A549 (cell line): ENCODE data around the gene P4HA3. TPM values are rescaled to one million over a fixed set of nuclear protein-coding genes. Genes with fewer than 3 reads are reported as not detected.

ENCODE experiments used
- ATAC-seq, 2 experiments: fragments of 200-7000 bp in 1 of 2; fragments of >200 bp in 1 of 2; cut with Nextera tagmentation in 1 of 2; cut with Tn5 transposase in 1 of 2; 3 replicates each; pipeline versions ENCODE4 v1.8.0 to v1.9.1; 2018 to 2020; ENCODE audit warnings: mild to moderate bottlenecking in 1 of 2, moderate library complexity in 1 of 2
- CTCF ChIA-PET: fragments of 300-600 bp; sonication (Branson Sonifier 250); formaldehyde crosslinking; extraction: SDS; loops from one replicate; lab custom pipeline; 2021; ENCODE audit warnings: antibody characterized with exemption, inconsistent platforms; lab: Yijun Ruan, JAX
- POLR2A ChIA-PET: fragments of 350-600 bp; formaldehyde crosslinking; extraction: SDS; loops from one replicate; lab custom pipeline; 2021; ENCODE audit warnings: antibody characterized with exemption, inconsistent platforms; lab: Yijun Ruan, JAX
- DNase-seq, 2 experiments: peaks; one replicate each; pipeline versions ENCODE4 v3.0.0 to v3.0.0-alpha.2; 2011 to 2016; ENCODE audit warnings: low read depth in 1 of 2, low spot score in 1 of 2
- FAIRE-seq: peaks from 2 replicates; lab custom pipeline; 2011; peaks lifted over from hg19 to GRCh38; lab: Jason Lieb, UNC
- H3K27ac ChIP-seq, 2 experiments: fragments of >200 bp; sonication (Bioruptor Twin); formaldehyde crosslinking; 3 replicates each; pipeline ENCODE4 v1.5.1; 2016 to 2017
- H3K4me1 ChIP-seq: fragments of >200 bp; sonication (Bioruptor Twin); formaldehyde crosslinking; 3 replicates; pipeline ENCODE4 v1.6.1; 2016
- H3K4me2 ChIP-seq: fragments of >200 bp; sonication (Bioruptor Twin); formaldehyde crosslinking; 3 replicates; pipeline ENCODE4 v1.6.1; 2016
- H3K4me3 ChIP-seq: fragments of >200 bp; sonication (Bioruptor Twin); formaldehyde crosslinking; 3 replicates; pipeline ENCODE4 v1.5.1; 2016
- H3K9me3 ChIP-seq: fragments of >200 bp; sonication (Bioruptor Twin); formaldehyde crosslinking; 3 replicates; pipeline ENCODE4 v1.6.1; 2016
- CBX2 ChIP-seq: fragments of 200-600 bp; sonication (generic); IDR thresholded peaks from 2 replicates; pipeline ENCODE4 v1.6.1; 2016; ENCODE audit warnings: low read depth, mild to moderate bottlenecking, borderline replicate concordance
- CEBPB ChIP-seq, 2 experiments: fragments of >200 bp in 1 of 2; sonication (Bioruptor Twin) in 1 of 2; formaldehyde crosslinking in 1 of 2; IDR thresholded peaks; 2 replicates each; pipeline ENCODE4 v1.6.1; 2012 to 2016
- EHMT2 ChIP-seq: fragments of 200-600 bp; sonication (generic); IDR thresholded peaks from 2 replicates; pipeline ENCODE4 v1.6.1; 2016; ENCODE audit warnings: antibody characterized with exemption, low read depth, mild to moderate bottlenecking, moderate library complexity
- EP300 ChIP-seq, 2 experiments: fragments of >200 bp; sonication (Bioruptor Twin); formaldehyde crosslinking; IDR thresholded peaks; 2 replicates in 1 of 2; 3 replicates in 1 of 2; pipeline ENCODE4 v1.6.1; 2016 to 2017
- FOSB ChIP-seq: fragments of 250-450 bp; sonication (Bioruptor Pico); IDR thresholded peaks from 2 replicates; pipeline ENCODE4 v1.5.0; 2020; ENCODE audit warnings: mild to moderate bottlenecking, moderate library complexity
- FOSL2 ChIP-seq, 2 experiments: fragments of 450-650 bp in 1 of 2; fragments of >200 bp in 1 of 2; sonication (Bioruptor Twin) in 1 of 2; formaldehyde crosslinking; IDR thresholded peaks; 2 replicates each; pipeline versions ENCODE4 v1.5.0 to v1.6.1; 2016 to 2020; ENCODE audit warnings: mild to moderate bottlenecking in 1 of 2, moderate library complexity in 1 of 2
- FOXS1 ChIP-seq: fragments of 250-450 bp; sonication (Bioruptor Pico); IDR thresholded peaks from 2 replicates; pipeline ENCODE4 v1.5.0; 2020; ENCODE audit warnings: mild to moderate bottlenecking, moderate library complexity
- GATA3 ChIP-seq: IDR thresholded peaks from 2 replicates; pipeline ENCODE4 v1.6.1; 2012; ENCODE audit warnings: borderline replicate concordance
- HOXA7 ChIP-seq: fragments of 250-450 bp; sonication (Bioruptor Pico); IDR thresholded peaks from 2 replicates; pipeline ENCODE4 v1.5.0; 2020; ENCODE audit warnings: mild to moderate bottlenecking, moderate library complexity
- HOXB5 ChIP-seq: fragments of 250-450 bp; sonication (Bioruptor Pico); IDR thresholded peaks from 2 replicates; pipeline ENCODE4 v1.5.0; 2020; ENCODE audit warnings: mild to moderate bottlenecking, moderate library complexity
- JUN ChIP-seq, 2 experiments: fragments of >200 bp; sonication (Bioruptor Twin); formaldehyde crosslinking; IDR thresholded peaks; 2 replicates in 1 of 2; 3 replicates in 1 of 2; pipeline ENCODE4 v1.6.1; 2016 to 2017
- JUNB ChIP-seq: fragments of >200 bp; sonication (Bioruptor Twin); formaldehyde crosslinking; IDR thresholded peaks from 2 replicates; pipeline ENCODE4 v1.6.1; 2016
- KDM1A ChIP-seq: fragments of 200-600 bp; sonication (generic); IDR thresholded peaks from 2 replicates; pipeline ENCODE4 v1.6.1; 2016; ENCODE audit warnings: low read depth, mild to moderate bottlenecking
- NFE2L2 ChIP-seq: fragments of 150-350 bp; conservative IDR thresholded peaks from 2 replicates; pipeline ENCODE4 v1.6.1; 2014; ENCODE audit warnings: low read length
- POLR2AphosphoS2 ChIP-seq: conservative IDR thresholded peaks from 2 replicates; pipeline ENCODE4 v1.6.1; 2012; ENCODE audit warnings: low read length, improper control_type of control experiment, inconsistent platforms
- RAD21 ChIP-seq, 2 experiments: fragments of >200 bp in 1 of 2; sonication (Bioruptor Twin) in 1 of 2; formaldehyde crosslinking in 1 of 2; IDR thresholded peaks in 1 of 2; conservative IDR thresholded peaks in 1 of 2; 2 replicates in 1 of 2; 3 replicates in 1 of 2; pipeline ENCODE4 v1.6.1; 2012 to 2018; ENCODE audit warnings: inconsistent platforms in 1 of 2
- SMC3 ChIP-seq: fragments of >200 bp; sonication (Bioruptor Twin); formaldehyde crosslinking; IDR thresholded peaks from 3 replicates; pipeline ENCODE4 v1.6.1; 2018; ENCODE audit warnings: inconsistent platforms
- TFCP2L1 ChIP-seq: fragments of 250-450 bp; sonication (Bioruptor Pico); IDR thresholded peaks from 2 replicates; pipeline ENCODE4 v1.5.0; 2021; ENCODE audit warnings: mild to moderate bottlenecking
- WGBS: methylation state at CpG from one replicate; pipeline ENCODE4 v1.1.6; 2017; ENCODE audit errors: missing lambda C conversion rate; 5-methylcytosine and 5-hydroxymethylcytosine counted together
- polyA plus RNA-seq, 4 experiments: library from polyadenylated mRNA; depleted of rRNA in 3 of 4; stranded (reverse); fragments of >200 nt; fragmentation: RNase III in 1 of 4; extraction: RNeasy Plus Mini Kit Qiagen cat#74134 plus additional on column Dnase treatment in 1 of 4; gene quantifications; 2 replicates in 3 of 4; 3 replicates in 1 of 4; pipeline ENCODE4 v1.2.3, GENCODE V29; 2011 to 2017
- TF ChIP-seq, protein P1 (sequence below): fragments of >200 bp; sonication (Bioruptor Twin); formaldehyde crosslinking; IDR thresholded peaks from 3 replicates; pipeline ENCODE4 v1.5.1; 2016
- TF ChIP-seq, protein P2 (sequence below): fragments of >200 bp; sonication (Bioruptor Twin); formaldehyde crosslinking; IDR thresholded peaks from 2 replicates; pipeline ENCODE4 v1.6.1; 2016
- TF ChIP-seq, protein P3 (sequence below): fragments of >200 bp; sonication (Bioruptor Twin); formaldehyde crosslinking; IDR thresholded peaks from 3 replicates; pipeline ENCODE4 v1.6.1; 2016

Gene P4HA3
- polyA plus RNA-seq, 2 of the 4 experiments (the other 2 are of a cell fraction): 48.1 to 50.4 TPM

DNA sequence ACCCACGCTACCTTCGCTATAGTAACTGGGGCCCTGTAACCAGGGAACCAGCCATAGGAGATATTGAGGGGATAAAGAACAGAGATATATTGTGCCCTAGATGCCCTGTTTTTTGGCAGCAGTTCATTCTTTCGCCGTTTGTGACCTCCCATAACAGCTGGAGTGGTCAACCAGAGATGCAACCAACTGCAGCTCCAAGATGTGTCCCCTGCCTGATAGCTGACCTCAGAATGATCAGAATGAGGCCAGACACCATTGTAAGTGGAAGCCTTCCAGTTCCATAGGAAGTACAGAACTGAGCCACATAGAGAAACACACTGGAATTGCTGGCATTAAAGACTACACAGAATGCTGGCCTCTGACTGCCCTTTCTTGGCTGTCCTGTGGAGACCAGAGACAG, 39.2 kb downstream of the P4HA3 start:
- H3K9me3 ChIP-seq: no peaks in the 10 kb centered on the region
- TF ChIP-seq RAD21 (conservative IDR thresholded peaks at IDR 0.05 in 1 of 2, IDR thresholded peaks at IDR 0.05 in 1 of 2) (no peak), EHMT2 (no peak), FOSB (CRISPR knock-in tag) (no peak), HOXA7 (no peak), HOXB5 (CRISPR knock-in tag) (no peak), FOXS1 (no peak), NFE2L2 (no peak), CEBPB (IDR thresholded peaks at IDR 0.05) (no peak), TFCP2L1 (CRISPR knock-in tag) (no peak), FOSL2 (IDR thresholded peaks at IDR 0.05) (no peak), FOSL2 (CRISPR knock-in tag; IDR thresholded peaks at IDR 0.05) (no peak)
- TF ChIP-seq, protein P1, sequence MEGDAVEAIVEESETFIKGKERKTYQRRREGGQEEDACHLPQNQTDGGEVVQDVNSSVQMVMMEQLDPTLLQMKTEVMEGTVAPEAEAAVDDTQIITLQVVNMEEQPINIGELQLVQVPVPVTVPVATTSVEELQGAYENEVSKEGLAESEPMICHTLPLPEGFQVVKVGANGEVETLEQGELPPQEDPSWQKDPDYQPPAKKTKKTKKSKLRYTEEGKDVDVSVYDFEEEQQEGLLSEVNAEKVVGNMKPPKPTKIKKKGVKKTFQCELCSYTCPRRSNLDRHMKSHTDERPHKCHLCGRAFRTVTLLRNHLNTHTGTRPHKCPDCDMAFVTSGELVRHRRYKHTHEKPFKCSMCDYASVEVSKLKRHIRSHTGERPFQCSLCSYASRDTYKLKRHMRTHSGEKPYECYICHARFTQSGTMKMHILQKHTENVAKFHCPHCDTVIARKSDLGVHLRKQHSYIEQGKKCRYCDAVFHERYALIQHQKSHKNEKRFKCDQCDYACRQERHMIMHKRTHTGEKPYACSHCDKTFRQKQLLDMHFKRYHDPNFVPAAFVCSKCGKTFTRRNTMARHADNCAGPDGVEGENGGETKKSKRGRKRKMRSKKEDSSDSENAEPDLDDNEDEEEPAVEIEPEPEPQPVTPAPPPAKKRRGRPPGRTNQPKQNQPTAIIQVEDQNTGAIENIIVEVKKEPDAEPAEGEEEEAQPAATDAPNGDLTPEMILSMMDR: no peak
- H3K27ac ChIP-seq: peak overlapping the region; percentile 81 to 88
- ChIA-PET POLR2A (no interaction called here), CTCF (interaction anchor here (5.9 kb wide), 1 partner anchor 17 kb away, joined by 32 read pairs; no protein-coding TSS in a partner anchor)
- no peak for ATAC-seq
- no peak for FAIRE-seq
- no peak overlapping the region for H3K4me3 ChIP-seq
- no peak for DNase-seq
- peaks cover 58% of the 10 kb centered on the region for H3K4me1 ChIP-seq
- no peak overlapping the region for H3K4me2 ChIP-seq
- WGBS: 92% methylated on average over 4 of the region's 4 CpGs

DNA sequence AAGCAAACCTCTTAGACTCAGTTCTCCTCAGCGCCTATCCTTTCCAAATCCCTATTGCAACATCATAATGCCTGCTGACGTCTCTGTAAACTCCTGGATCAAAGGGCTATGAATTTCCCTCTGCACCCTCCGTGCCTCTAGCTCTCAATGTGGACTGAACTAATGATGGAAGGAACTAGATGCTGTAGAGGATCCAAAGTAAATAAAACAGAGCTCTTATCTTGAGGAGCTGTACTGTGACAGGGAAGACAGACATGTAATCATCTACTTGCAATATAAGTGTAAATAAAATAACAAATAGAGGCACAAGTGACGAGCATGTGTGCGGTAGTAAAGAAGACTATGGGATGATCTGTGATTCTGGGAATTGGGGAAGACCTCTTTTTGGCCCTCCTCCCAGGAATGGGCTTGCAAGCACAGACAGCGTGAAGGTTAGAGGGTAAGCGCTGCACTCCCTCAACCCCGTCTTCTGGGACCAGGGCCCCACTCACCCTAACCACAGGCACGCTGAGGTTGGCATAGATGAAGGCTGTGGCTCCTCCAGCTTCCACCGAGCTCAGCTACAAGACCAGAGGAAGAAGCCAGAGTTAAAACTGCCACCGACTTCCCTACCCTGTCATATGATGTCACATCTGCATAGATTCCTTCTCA, 42.2 kb downstream of the P4HA3 start:
- H3K4me1 ChIP-seq: peaks cover 75% of the 10 kb centered on the region
- DNase-seq (peak in 1 of 2 experiments; percentile 78), FAIRE-seq (no peak), ATAC-seq (peak; percentile 72 to 88)
- H3K4me3 ChIP-seq: no peak overlapping the region
- 60% methylated on average over 11 of the region's 11 CpGs for WGBS
- ChIA-PET POLR2A (no interaction called here), CTCF (interaction anchor here (1.0 to 5.9 kb wide), 9 partner anchors 11 to 185 kb away, joined by 3 to 32 read pairs (median 4); no protein-coding TSS in a partner anchor)
- H3K4me2 ChIP-seq: peak overlapping the region; percentile 41
- H3K27ac ChIP-seq: peak overlapping the region; percentile 81 to 88
- no peaks in the 10 kb centered on the region for H3K9me3 ChIP-seq
- TF ChIP-seq SMC3 (peak; percentile 25; the same call in 1 of the 3 replicates), JUN (IDR thresholded peaks at IDR 0.05) (peak; percentile 84 to 95), POLR2AphosphoS2 (no peak), JUNB (peak; percentile 91), CEBPB (IDR thresholded peaks at IDR 0.05) (peak; percentile 90 to 95), EP300 (IDR thresholded peaks at IDR 0.05) (peak; percentile 95 to 96), CBX2 (no peak), KDM1A (no peak), FOSL2 (IDR thresholded peaks at IDR 0.05) (no peak), FOSL2 (CRISPR knock-in tag; IDR thresholded peaks at IDR 0.05) (peak; percentile 37; the same call in 1 of the 2 replicates), GATA3 (peak; percentile 80), RAD21 (conservative IDR thresholded peaks at IDR 0.05 in 1 of 2, IDR thresholded peaks at IDR 0.05 in 1 of 2) (peak in 1 of 2 experiments; percentile 40; a peak in 3 of 5 replicates)
- TF ChIP-seq, protein P2, sequence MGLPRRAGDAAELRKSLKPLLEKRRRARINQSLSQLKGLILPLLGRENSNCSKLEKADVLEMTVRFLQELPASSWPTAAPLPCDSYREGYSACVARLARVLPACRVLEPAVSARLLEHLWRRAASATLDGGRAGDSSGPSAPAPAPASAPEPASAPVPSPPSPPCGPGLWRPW: peak; percentile 55; the same call in 1 of the 2 replicates
- TF ChIP-seq, protein P3, sequence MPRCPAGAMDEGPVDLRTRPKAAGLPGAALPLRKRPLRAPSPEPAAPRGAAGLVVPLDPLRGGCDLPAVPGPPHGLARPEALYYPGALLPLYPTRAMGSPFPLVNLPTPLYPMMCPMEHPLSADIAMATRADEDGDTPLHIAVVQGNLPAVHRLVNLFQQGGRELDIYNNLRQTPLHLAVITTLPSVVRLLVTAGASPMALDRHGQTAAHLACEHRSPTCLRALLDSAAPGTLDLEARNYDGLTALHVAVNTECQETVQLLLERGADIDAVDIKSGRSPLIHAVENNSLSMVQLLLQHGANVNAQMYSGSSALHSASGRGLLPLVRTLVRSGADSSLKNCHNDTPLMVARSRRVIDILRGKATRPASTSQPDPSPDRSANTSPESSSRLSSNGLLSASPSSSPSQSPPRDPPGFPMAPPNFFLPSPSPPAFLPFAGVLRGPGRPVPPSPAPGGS: peak; percentile 64; the same call in 1 of the 3 replicates
